Stimulated activated CD8-positive, alpha-beta memory T cell treated with anti-CD3 and anti-CD28 coated beads, Interleukin-4, amount 100 ng/mL, for 48 hours (primary cell): ENCODE measurements around the gene MFSD6L.

Source experiments
- DNase-seq: peaks from one replicate; pipeline ENCODE4 v3.0.0-alpha.2; 2020

MFSD6L gene

GRCh38 chr17:8798846-8799569 lies at the start of gene MFSD6L:
TSS of gene MFSD6L (minus strand) at chr17:8799365. CDS start at chr17:8799120, 245 bp downstream.
- no peak for DNase-seq

- DNase-seq = no peak
Measured at GRCh38 chr17:8847891-8848290, 48.7 kb upstream of the MFSD6L start.

GRCh38 chr17:8846768-8847211 lies 47.6 kb upstream of the MFSD6L start:
- DNase-seq = no peak

- no peak for DNase-seq
Measured at GRCh38 chr17:8844229-8845218, 45.4 kb upstream of the MFSD6L start.

- no peak for DNase-seq
Measured at GRCh38 chr17:8843344-8843743, 44.2 kb upstream of the MFSD6L start.

- DNase-seq = no peak
Measured at GRCh38 chr17:8841844-8842243, 42.7 kb upstream of the MFSD6L start.

GRCh38 chr17:8839410-8839935 lies 40.3 kb upstream of the MFSD6L start:
- no peak for DNase-seq

GRCh38 chr17:8838551-8839095 lies 39.5 kb upstream of the MFSD6L start:
- DNase-seq = no peak

GRCh38 chr17:8837563-8838075 lies 38.5 kb upstream of the MFSD6L start:
- DNase-seq = no peak

- no peak for DNase-seq
Measured at GRCh38 chr17:8836821-8837562, 37.8 kb upstream of the MFSD6L start.

GRCh38 chr17:8835631-8836364 lies 36.6 kb upstream of the MFSD6L start:
- DNase-seq = no peak

- no peak for DNase-seq
Measured at GRCh38 chr17:8835106-8835505, 35.9 kb upstream of the MFSD6L start.

GRCh38 chr17:8832711-8833352 lies 33.7 kb upstream of the MFSD6L start:
- DNase-seq = peak; percentile 80

- no peak for DNase-seq
Measured at GRCh38 chr17:8831234-8831849, 32.2 kb upstream of the MFSD6L start.

GRCh38 chr17:8830141-8830540 lies 31.0 kb upstream of the MFSD6L start:
- DNase-seq = no peak

GRCh38 chr17:8829036-8829941 lies 30.1 kb upstream of the MFSD6L start:
- DNase-seq = no peak

GRCh38 chr17:8828517-8828875 lies 29.3 kb upstream of the MFSD6L start:
- no peak for DNase-seq

GRCh38 chr17:8826808-8827435 lies 27.8 kb upstream of the MFSD6L start:
- DNase-seq = no peak

- no peak for DNase-seq
Measured at GRCh38 chr17:8825802-8826201, 26.6 kb upstream of the MFSD6L start.
